Ectodermal cell (in vitro differentiated cells): ENCODE data around the gene ASPSCR1.
"Not testable (repeated sequence)": the region's sequence is repeated elsewhere in the genome, so short reads cannot be mapped to it uniquely, and the experiment has no call there.

Experiments used
- H3K27ac ChIP-seq: 2 replicates; pipeline ENCODE4 v1.7.0; 2013; ENCODE audit warnings: mild to moderate bottlenecking, low read depth, low read length; ENCODE audit not compliant: insufficient read depth, poor library complexity, severe bottlenecking
- H3K27me3 ChIP-seq: 2 replicates; pipeline ENCODE4 v1.7.0; 2013; ENCODE audit warnings: mild to moderate bottlenecking, low read length; ENCODE audit not compliant: insufficient read depth, control insufficient read depth, poor library complexity, severe bottlenecking
- H3K36me3 ChIP-seq: one replicate; pipeline ENCODE4 v1.7.0; 2013; ENCODE audit warnings: low read length; ENCODE audit not compliant: control insufficient read depth, insufficient read depth
- H3K4me1 ChIP-seq: one replicate; pipeline ENCODE4 v1.7.0; 2013; ENCODE audit warnings: low read length; ENCODE audit not compliant: control insufficient read depth, insufficient read depth
- H3K4me3 ChIP-seq: 2 replicates; pipeline ENCODE4 v1.7.0; 2013; ENCODE audit warnings: low read depth, low read length, control low read depth; ENCODE audit not compliant: insufficient read depth
- H3K9me3 ChIP-seq: 2 replicates; pipeline ENCODE4 v1.7.0; 2013; ENCODE audit warnings: mild to moderate bottlenecking, low read length, moderate library complexity; ENCODE audit not compliant: control insufficient read depth
- WGBS, 2 experiments: methylation state at CpG; one replicate each; pipeline ENCODE4 v1.1.7; 2013; ENCODE audit warnings: missing lambda C conversion rate in 2 of 2; 5-methylcytosine and 5-hydroxymethylcytosine counted together

ASPSCR1 gene

DNA sequence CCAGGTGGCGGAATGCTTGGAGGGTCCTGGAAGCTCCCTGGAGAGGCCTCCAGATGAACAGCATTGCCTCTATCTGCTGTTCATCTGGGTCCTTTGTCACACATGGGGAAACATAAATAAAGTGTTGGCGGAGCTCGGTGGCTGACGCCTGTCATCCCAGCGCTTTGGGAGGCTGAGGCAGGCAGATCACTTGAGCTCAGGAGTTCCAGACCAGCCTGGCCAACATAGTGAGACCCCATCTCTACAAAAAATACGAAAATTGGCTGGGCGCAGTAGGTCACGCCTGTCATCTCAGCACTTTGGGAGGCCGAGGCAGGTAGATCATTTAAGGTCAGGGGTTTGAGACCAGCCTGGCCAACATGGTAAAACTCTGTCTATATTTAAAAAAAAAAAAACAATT, 32.6 kb upstream of the ASPSCR1 start:
- Histone ChIP-seq H3K27ac (no peak overlapping the region), H3K9me3 (no peaks in the 10 kb centered on the region), H3K36me3 (no peaks in the 10 kb centered on the region), H3K27me3 (no peaks in the 10 kb centered on the region), H3K4me1 (peaks cover 16% of the 10 kb centered on the region), H3K4me3 (no peak overlapping the region)
- WGBS, 2 experiments = 95 to 96% methylated on average over 9 of the region's 9 CpGs

- Histone ChIP-seq H3K4me3 (no peak within 1 kb of the TSS), H3K27me3 (no peaks in the 10 kb centered on the region), H3K27ac (no peak within 1 kb of the TSS), H3K9me3 (no peaks in the 10 kb centered on the region), H3K36me3 (no peaks in the 10 kb centered on the region), H3K4me1 (peaks cover 8% of the 10 kb centered on the region)
- 86 to 91% methylated on average over 13 of the region's 13 CpGs for WGBS, 2 experiments
Observed at GRCh38 chr17:81947189-81947588, 30.2 kb upstream of the ASPSCR1 start, which contains the start of gene MYADML2. Gene MYADML2, minus strand, starts transcription at chr17:81947233. Its CDS starts 5,492 bp downstream, at chr17:81941741.

DNA sequence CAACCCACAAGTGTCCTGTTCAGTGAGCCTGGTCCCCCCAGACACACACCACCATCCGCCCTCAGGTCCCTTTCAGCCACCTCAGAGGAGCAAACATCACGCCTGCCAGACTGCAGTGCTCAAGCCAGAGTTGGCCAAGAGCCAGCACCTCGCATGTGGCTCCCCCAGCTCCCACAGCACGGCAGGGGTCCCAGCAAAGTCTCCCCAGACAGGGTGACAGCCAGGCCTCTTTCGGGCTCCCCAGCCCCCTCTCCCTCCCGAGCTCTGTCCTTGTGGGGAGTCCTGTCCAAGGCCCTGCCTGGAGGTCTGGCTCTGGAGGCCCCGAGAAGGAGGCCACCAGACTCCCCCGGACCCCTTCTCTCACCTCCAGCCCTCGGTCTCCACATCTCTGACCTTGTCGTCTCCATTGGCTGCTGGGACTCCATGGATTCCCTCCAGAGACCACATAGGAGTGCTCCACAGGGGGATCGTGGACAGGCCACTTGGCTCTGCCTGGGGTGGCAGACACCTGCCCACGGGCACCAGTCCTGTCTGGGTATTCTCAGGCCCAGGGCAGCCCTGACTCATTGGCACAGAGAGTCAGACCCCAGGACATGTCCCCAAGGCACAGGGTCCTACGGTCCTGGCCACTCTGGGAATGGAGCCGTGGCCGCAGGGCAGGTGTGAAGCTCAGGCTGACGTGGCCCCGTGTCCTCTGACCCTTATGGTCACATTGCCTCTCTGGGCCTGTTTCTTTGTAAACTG, 28.6 kb upstream of the ASPSCR1 start:
- WGBS, 2 experiments = 89 to 90% methylated on average over 17 of the region's 17 CpGs
- Histone ChIP-seq H3K4me1 (peaks cover 7% of the 10 kb centered on the region), H3K27me3 (no peaks in the 10 kb centered on the region), H3K9me3 (no peaks in the 10 kb centered on the region), H3K4me3 (no peak overlapping the region), H3K27ac (no peak overlapping the region), H3K36me3 (no peaks in the 10 kb centered on the region)

GRCh38 chr17:81950501-81950900, 26.9 kb upstream of the ASPSCR1 start:
- Histone ChIP-seq H3K4me1 (no peaks in the 10 kb centered on the region), H3K27ac (no peak overlapping the region), H3K9me3 (no peaks in the 10 kb centered on the region), H3K36me3 (no peaks in the 10 kb centered on the region), H3K27me3 (no peaks in the 10 kb centered on the region), H3K4me3 (no peak overlapping the region)
- 88 to 90% methylated on average over 15 of the region's 15 CpGs for WGBS, 2 experiments

- Histone ChIP-seq H3K27ac (no peak overlapping the region), H3K4me3 (no peak overlapping the region), H3K27me3 (peaks cover 2% of the 10 kb centered on the region), H3K36me3 (no peaks in the 10 kb centered on the region), H3K9me3 (no peaks in the 10 kb centered on the region), H3K4me1 (no peaks in the 10 kb centered on the region)
- 80 to 83% methylated on average over 10 of the region's 13 CpGs for WGBS, 2 experiments
Observed at GRCh38 chr17:81951785-81952684, 25.4 kb upstream of the ASPSCR1 start.

GRCh38 chr17:81952792-81953228, 24.6 kb upstream of the ASPSCR1 start:
- peaks cover 10% of the 10 kb centered on the region for H3K27me3 ChIP-seq
- WGBS, 2 experiments = 82 to 86% methylated on average over 16 of the region's 16 CpGs
- H3K4me3 ChIP-seq = no peak overlapping the region
- no peaks in the 10 kb centered on the region for H3K4me1 ChIP-seq
- no peaks in the 10 kb centered on the region for H3K36me3 ChIP-seq
- H3K9me3 ChIP-seq = no peaks in the 10 kb centered on the region
- H3K27ac ChIP-seq = no peak overlapping the region

DNA sequence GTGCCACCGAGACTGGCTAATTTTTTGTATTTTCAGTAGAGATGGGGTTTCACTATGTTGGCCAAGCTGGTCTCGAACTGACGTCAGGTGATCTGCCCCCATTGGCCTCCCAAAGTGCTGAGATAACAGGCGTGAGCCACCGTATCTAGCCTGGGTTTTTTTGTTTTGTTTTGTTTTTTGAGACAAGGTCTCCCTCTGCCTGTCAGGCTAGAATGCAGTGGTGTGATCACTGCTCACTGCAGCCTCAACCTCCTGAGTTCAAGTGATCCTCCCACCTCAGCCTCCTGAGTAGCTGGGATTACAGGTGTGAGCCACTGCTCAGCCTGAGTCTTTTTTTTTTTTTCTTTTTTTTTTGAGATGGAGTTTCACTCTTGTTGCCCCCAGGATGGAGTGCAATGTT, 24.0 kb upstream of the ASPSCR1 start:
- 80 to 81% methylated on average over 5 of the region's 5 CpGs for WGBS, 2 experiments
- H3K4me1 ChIP-seq, H3K36me3 ChIP-seq, H3K9me3 ChIP-seq, H3K27ac ChIP-seq, H3K4me3 ChIP-seq: not testable (repeated sequence)
- peaks cover 16% of the 10 kb centered on the region for H3K27me3 ChIP-seq

DNA sequence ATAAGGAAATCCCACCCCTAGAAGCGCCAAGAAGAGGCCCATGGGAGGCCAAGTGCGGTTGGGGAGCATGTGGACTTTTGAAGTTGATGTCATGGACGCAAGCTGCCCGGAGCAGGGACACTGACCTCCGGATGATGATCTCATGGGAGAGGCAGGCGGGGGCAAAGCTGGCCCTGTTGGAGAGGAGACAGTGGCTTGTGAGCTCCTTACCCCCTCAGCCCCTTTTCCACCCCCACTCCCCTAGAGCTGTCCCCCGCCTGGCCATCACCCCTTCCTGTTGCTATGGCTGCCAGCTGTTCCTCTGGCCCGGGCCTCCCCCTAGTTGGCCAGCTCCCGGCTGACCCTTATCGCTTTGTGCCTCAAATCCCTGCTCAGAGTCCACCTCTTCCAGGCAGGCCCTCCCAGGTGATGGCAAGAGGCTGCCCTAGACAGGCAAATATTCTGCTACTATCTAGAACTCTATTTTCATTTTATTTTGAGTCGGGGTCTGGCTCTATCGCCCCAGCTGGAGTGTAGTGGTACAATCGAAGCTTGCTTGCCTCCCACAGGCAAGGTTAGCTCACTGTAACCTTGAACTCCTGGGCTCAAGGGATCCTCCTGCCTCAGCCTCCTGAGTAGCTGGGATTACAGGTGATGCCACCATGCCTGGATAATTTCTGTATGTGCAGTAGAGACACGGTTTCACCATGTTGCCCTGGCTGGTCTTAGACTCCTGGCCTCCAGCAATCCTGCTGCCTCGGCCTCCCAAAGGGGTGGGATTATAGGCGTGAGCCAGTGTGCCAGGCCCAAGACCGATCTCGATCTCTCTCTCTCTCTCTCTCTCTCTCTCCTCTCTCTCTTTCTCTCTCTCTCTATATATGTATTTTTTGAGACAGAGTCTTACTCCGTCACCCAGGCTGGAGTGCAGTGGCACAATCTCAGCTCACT, 23.0 kb upstream of the ASPSCR1 start:
- Histone ChIP-seq H3K4me3 (no peak overlapping the region), H3K4me1 (no peaks in the 10 kb centered on the region), H3K27ac (no peak overlapping the region), H3K36me3 (no peaks in the 10 kb centered on the region), H3K9me3 (no peaks in the 10 kb centered on the region), H3K27me3 (peaks cover 26% of the 10 kb centered on the region)
- 87 to 89% methylated on average over 19 of the region's 19 CpGs for WGBS, 2 experiments

DNA sequence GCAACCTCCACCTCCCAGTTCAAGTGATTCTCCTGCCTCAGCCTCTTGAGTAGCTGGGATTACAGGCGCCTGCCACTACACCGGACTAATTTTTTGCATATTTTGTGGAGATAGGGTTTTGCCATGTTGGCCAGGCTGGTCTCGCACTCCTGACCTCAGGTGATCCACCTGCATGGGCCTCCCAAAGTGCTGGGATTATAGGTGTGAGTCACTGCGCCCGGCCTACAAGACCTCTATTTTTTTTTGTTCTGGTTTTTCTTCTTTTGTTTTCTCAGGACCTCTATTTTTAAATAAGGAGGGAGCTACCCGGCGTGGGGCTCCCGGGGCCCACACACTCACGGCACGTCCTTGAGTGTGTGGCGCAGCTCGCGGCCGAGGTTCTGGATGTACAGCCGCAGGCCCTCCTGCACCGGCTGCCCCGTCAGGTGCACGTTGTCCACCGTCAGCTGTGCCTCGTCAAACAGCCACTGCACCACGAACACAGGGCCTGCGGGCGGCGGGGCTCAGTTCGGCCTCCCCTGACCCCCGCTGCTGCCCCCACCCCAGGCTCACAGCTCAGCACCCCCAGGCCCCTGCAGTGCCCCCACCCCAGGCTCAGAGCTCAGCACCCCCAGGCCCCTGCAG, 22.3 kb upstream of the ASPSCR1 start:
- no peaks in the 10 kb centered on the region for H3K9me3 ChIP-seq
- H3K4me3 ChIP-seq = no peak overlapping the region
- no peak overlapping the region for H3K27ac ChIP-seq
- WGBS, 2 experiments = 91 to 93% methylated on average over 25 to 26 of the region's 26 CpGs
- peaks cover 33% of the 10 kb centered on the region for H3K27me3 ChIP-seq
- H3K4me1 ChIP-seq = no peaks in the 10 kb centered on the region
- H3K36me3 ChIP-seq = no peaks in the 10 kb centered on the region
